BJ (cell line): Measurements from ENCODE around the gene PPP1R13B. TPM values are rescaled to one million over a fixed set of nuclear protein-coding genes. Genes with fewer than 3 reads are reported as not detected.

Experiments used
- CTCF ChIA-PET: fragments of 350-600 bp; formaldehyde crosslinking; extraction: SDS; loops from one replicate; lab custom pipeline; 2021; ENCODE audit warnings: antibody characterized with exemption, inconsistent platforms; lab: Yijun Ruan, JAX
- POLR2A ChIA-PET: fragments of 300-600 bp; sonication (Branson Sonifier 250); formaldehyde crosslinking; extraction: SDS; loops from one replicate; lab custom pipeline; 2021; ENCODE audit warnings: antibody characterized with exemption; lab: Charles Lee
- DNase-seq: peaks from one replicate; pipeline ENCODE4 v3.0.0-alpha.2; 2011; ENCODE audit warnings: low read depth
- H3K27me3 ChIP-seq: 2 replicates; pipeline ENCODE4 v1.6.0; 2011; ENCODE audit warnings: low read length; ENCODE audit not compliant: control insufficient read depth, insufficient read depth
- H3K36me3 ChIP-seq: 2 replicates; pipeline ENCODE4 v1.5.1; 2011; ENCODE audit warnings: low read length; ENCODE audit not compliant: control insufficient read depth, insufficient read depth
- H3K4me3 ChIP-seq: 2 replicates; pipeline ENCODE4 v1.5.1; 2011; ENCODE audit warnings: low read depth, mild to moderate bottlenecking, control low read depth, low read length
- polyA plus RNA-seq: library from polyadenylated mRNA; depleted of rRNA; stranded (reverse); fragments of >200 nt; gene quantifications from 2 replicates; pipeline ENCODE4 v1.2.3, GENCODE V29; 2011
- TF ChIP-seq, protein P1 (sequence below): IDR thresholded peaks from 2 replicates; pipeline ENCODE4 v1.5.1; 2011; ENCODE audit warnings: low read depth, mild to moderate bottlenecking, control low read depth, inconsistent platforms, low read length, moderate library complexity; ENCODE audit not compliant: insufficient read depth

The PPP1R13B gene
- polyA plus RNA-seq, 1 experiment = 3.3 TPM

DNA sequence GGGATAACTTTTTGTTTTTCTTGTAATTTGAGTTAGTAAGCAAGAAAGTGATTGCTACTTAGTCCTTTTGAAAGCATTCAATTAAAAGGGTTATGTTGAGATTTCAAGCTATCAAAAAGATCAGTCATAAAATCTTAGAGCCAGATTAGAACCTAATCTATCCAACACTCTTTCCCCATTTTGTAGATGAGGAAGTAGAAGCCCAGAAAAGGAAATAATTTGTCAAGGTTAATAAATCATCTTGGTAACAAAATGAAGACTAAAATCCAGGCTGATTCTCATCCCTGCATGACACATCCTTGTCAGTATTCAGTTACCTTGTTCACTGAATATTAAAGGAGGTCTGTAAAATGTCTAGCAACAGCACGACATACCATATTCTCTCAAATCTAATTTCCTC, 26.5 kb downstream of the PPP1R13B start:
- H3K27me3 ChIP-seq = no peaks in the 10 kb centered on the region
- no peak overlapping the region for H3K4me3 ChIP-seq
- TF ChIP-seq, protein P1, sequence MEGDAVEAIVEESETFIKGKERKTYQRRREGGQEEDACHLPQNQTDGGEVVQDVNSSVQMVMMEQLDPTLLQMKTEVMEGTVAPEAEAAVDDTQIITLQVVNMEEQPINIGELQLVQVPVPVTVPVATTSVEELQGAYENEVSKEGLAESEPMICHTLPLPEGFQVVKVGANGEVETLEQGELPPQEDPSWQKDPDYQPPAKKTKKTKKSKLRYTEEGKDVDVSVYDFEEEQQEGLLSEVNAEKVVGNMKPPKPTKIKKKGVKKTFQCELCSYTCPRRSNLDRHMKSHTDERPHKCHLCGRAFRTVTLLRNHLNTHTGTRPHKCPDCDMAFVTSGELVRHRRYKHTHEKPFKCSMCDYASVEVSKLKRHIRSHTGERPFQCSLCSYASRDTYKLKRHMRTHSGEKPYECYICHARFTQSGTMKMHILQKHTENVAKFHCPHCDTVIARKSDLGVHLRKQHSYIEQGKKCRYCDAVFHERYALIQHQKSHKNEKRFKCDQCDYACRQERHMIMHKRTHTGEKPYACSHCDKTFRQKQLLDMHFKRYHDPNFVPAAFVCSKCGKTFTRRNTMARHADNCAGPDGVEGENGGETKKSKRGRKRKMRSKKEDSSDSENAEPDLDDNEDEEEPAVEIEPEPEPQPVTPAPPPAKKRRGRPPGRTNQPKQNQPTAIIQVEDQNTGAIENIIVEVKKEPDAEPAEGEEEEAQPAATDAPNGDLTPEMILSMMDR = no peak
- no peaks in the 10 kb centered on the region for H3K36me3 ChIP-seq
- ChIA-PET POLR2A (no interaction called here), CTCF (interaction anchor here (1.1 to 3.9 kb wide), 3 partner anchors 12 to 89 kb away, joined by 3 to 14 read pairs (median 5); no protein-coding TSS in a partner anchor)
- DNase-seq = no peak

DNA sequence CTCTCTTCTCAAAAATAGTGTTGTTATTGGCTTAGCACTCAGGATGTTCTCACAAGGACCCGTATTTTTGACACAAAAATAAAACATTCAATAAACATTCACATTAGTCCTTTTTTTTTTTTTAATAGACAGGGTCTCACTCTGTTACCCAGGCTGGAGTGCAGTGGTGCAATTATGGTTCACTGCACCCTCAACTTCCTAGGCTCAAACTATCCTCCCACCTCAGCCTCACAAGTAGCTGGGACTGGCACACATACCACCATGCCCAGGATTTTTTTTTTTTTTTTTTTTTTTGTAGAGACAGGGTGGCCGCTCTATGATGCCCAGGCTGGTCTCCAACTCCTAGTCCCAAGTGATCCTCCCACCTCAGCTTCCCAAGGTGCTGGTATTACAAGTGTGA, 27.0 kb downstream of the PPP1R13B start:
- POLR2A ChIA-PET = no interaction called here

DNA sequence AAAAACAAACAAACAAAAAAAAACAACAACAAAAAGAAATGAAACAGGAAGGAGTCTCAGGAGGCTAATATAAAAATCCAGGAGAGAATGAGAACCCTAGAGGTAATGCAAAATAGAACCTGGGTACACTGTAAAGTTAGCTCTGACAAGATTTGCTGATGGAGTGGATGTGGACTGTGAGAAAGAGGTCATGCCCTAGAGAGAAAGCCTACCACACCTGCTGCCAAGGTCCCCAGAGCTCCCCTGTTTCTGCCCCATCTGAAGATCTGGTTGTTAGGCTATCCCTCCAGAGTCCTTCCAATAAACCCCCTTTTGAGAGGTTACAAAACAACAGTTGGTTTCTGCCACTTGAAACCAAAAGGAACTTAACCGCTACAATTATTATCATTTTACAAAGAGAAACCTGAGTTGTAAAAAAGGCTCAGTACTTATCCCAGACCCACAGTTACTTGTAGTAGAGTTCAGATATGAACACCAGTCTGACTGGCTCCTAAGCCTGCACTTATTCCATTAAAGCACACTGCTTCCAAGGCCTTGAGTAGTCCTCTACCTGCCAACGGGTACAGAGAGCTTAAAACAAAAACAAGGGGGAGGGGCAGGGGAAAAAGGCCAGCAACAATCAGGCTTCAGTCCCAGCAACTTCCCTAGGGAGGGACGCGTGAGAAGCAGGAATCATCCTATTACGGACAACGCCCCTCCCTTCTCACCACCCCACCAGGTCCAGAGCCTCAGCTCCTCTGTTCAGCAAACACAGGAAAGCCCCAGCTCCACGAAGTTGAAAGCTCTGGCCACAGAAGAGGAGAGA, 27.7 kb downstream of the PPP1R13B start:
- DNase-seq = no peak
- ChIA-PET CTCF (interaction anchor here (1.1 to 3.9 kb wide), 4 partner anchors 11 to 91 kb away, joined by 3 to 14 read pairs (median 4); no protein-coding TSS in a partner anchor), POLR2A (no interaction called here)
- Histone ChIP-seq H3K36me3 (no peaks in the 10 kb centered on the region), H3K27me3 (no peaks in the 10 kb centered on the region), H3K4me3 (no peak overlapping the region)
- TF ChIP-seq, protein P1 = no peak

More for the DNA sequence above, 27.0 kb downstream of the PPP1R13B start:
- CTCF ChIA-PET = interaction anchor here (1.1 to 3.9 kb wide), 4 partner anchors 11 to 90 kb away, joined by 3 to 14 read pairs (median 4); no protein-coding TSS in a partner anchor
- Histone ChIP-seq H3K36me3 (no peaks in the 10 kb centered on the region), H3K4me3 (no peak overlapping the region), H3K27me3 (no peaks in the 10 kb centered on the region)
- TF ChIP-seq, protein P1 = no peak
- no peak for DNase-seq

DNA sequence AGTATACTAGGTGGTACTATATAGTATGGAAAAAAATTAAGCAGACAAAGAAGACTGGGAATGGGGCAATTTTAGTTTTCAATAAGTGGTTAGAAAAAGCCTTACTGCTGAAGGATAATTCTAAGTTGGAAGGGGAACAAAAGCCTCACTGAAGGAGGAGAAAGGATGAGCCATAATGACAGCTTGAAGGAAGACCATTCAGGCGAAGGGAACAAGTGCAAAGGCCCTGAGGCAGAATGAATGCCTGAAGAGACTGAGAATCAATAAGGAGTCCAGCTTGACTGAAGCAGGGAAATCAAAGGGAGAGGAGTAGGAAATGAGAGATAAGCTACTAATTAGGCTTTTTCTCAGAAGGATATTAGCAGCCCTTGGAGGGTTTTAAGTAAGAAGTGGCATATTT, 28.5 kb downstream of the PPP1R13B start:
- no peak for DNase-seq
- Histone ChIP-seq H3K36me3 (no peaks in the 10 kb centered on the region), H3K4me3 (no peak overlapping the region), H3K27me3 (no peaks in the 10 kb centered on the region)
- ChIA-PET CTCF (interaction anchor here (1.5 to 3.9 kb wide), 3 partner anchors 10 to 19 kb away, joined by 3 to 21 read pairs (median 14); no protein-coding TSS in a partner anchor), POLR2A (no interaction called here)
- TF ChIP-seq, protein P1 = no peak

DNA sequence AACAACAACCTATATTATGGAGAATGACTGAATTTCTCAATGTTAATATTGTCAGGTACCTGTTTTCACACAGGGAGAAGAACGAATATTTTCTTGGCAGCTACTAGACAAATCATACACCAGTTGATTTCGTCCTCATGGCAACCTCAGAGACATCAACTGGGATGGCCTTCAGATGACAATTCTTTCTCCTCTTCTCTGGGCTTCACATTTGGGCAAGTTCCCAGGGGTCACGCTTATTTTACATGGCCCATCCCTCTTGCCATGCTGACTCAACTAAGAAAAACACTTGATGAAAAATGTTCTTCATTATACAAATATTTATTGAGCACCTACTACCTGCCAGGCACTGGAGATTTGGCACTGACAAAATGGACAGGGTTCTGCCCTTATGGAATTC, 29.0 kb downstream of the PPP1R13B start:
- POLR2A ChIA-PET = no interaction called here
- TF ChIP-seq, protein P1 = no peak
- no peaks in the 10 kb centered on the region for H3K36me3 ChIP-seq
- CTCF ChIA-PET = interaction anchor here (1.6 to 3.3 kb wide), 2 partner anchors 10 to 11 kb away, joined by 4 to 21 read pairs; no protein-coding TSS in a partner anchor
- DNase-seq = no peak
- no peaks in the 10 kb centered on the region for H3K27me3 ChIP-seq
- no peak overlapping the region for H3K4me3 ChIP-seq
